Right atrium auricular region (tissue), 2 donors: Measurements from ENCODE around the gene MYL5. TPM values are rescaled to one million over a fixed set of nuclear protein-coding genes. Genes with fewer than 3 reads are reported as not detected.

ENCODE experiments used
- DNase-seq: peaks from one replicate; pipeline ENCODE4 v3.0.0-alpha.2; 2019; ENCODE audit warnings: low spot score
- H3K27ac ChIP-seq, 2 donors: fragments of 200-600 bp; sonication (generic); 1 replicate in 1 of 2; 2 replicates in 1 of 2; pipeline ENCODE4 v1.5.1; 2016 to 2019
- H3K27me3 ChIP-seq, 2 donors: fragments of 200-600 bp; sonication (generic); one replicate each; pipeline versions ENCODE4 v1.5.1 to v1.6.0; 2017 to 2019
- H3K36me3 ChIP-seq: fragments of 200-600 bp; sonication (generic); one replicate; pipeline ENCODE4 v1.5.1; 2016
- H3K4me1 ChIP-seq, 2 donors: fragments of 200-600 bp; sonication (generic); one replicate each; pipeline versions ENCODE4 v1.5.1 to v1.6.0; 2017 to 2019
- H3K4me3 ChIP-seq, 2 donors: fragments of 200-600 bp; sonication (generic); 1 replicate in 1 of 2; 2 replicates in 1 of 2; pipeline ENCODE4 v1.5.1; 2017 to 2019; ENCODE audit warnings: mild to moderate bottlenecking in 1 of 2, moderate library complexity in 1 of 2
- H3K9me3 ChIP-seq, 2 donors: fragments of 200-600 bp; sonication (generic); one replicate each; pipeline ENCODE4 v1.5.1; 2019
- total RNA-seq, 2 donors: library from RNA; depleted of rRNA; stranded (reverse); fragments of >200 nt; gene quantifications; one replicate each; pipeline ENCODE4 v1.1.0, GENCODE V29; 2016
- TF ChIP-seq, protein P1 (sequence below), 2 donors: fragments of 200-600 bp; sonication (generic); IDR thresholded peaks; one replicate each; pipeline ENCODE4 v1.5.1; 2019; ENCODE audit warnings: antibody characterized with exemption in 2 of 2

Gene MYL5
- total RNA-seq, 2 donors from 2014 or later = 3.2 to 3.6 TPM

DNA sequence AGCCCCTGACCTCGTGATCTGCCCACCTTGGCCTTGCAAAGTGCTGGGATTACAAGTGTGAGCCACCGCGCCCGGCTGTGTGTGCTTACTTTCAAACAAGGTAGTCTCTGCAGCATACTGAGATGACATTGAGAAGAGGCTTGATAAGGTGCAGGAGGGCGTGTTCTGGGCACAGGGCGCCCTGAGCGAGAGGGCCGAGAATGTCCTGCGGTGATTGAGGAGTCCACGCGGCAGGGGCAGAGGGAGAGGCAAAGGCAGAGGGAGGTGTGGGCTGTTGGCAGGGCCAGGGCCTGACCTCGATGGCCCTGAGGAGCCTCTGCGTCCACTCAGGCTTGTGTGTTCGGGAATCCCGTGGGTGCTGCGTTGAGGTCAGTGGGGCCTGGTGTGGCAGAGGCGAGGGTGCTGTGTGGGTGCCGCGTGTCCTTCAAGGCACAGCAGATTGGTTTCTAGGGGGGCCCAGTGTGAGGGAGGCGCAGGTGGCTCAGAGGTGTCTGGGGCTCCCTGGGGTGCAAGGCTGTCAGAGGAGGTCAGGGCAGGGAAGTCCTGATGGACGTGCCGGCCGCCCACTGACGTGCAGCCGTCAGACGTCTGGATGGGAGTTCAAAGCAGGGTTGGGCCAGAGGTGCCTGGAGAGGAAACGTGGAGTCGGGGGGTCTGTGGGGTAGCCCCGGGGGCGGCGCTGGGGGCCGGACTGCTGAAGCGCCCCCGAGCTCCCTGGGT, 43.4 kb downstream of the MYL5 start:
- H3K4me1 ChIP-seq = peaks cover 0 to 34% of the 10 kb centered on the region in 2 donors
- no peaks in the 10 kb centered on the region for H3K9me3 ChIP-seq
- TF ChIP-seq, protein P1, sequence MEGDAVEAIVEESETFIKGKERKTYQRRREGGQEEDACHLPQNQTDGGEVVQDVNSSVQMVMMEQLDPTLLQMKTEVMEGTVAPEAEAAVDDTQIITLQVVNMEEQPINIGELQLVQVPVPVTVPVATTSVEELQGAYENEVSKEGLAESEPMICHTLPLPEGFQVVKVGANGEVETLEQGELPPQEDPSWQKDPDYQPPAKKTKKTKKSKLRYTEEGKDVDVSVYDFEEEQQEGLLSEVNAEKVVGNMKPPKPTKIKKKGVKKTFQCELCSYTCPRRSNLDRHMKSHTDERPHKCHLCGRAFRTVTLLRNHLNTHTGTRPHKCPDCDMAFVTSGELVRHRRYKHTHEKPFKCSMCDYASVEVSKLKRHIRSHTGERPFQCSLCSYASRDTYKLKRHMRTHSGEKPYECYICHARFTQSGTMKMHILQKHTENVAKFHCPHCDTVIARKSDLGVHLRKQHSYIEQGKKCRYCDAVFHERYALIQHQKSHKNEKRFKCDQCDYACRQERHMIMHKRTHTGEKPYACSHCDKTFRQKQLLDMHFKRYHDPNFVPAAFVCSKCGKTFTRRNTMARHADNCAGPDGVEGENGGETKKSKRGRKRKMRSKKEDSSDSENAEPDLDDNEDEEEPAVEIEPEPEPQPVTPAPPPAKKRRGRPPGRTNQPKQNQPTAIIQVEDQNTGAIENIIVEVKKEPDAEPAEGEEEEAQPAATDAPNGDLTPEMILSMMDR (IDR thresholded peaks at IDR 0.05) = no peak
- H3K27me3 ChIP-seq = no peaks in the 10 kb centered on the region
- no peak overlapping the region for H3K27ac ChIP-seq
- no peak overlapping the region for H3K4me3 ChIP-seq
- no peaks in the 10 kb centered on the region for H3K36me3 ChIP-seq
- DNase-seq = no peak

DNA sequence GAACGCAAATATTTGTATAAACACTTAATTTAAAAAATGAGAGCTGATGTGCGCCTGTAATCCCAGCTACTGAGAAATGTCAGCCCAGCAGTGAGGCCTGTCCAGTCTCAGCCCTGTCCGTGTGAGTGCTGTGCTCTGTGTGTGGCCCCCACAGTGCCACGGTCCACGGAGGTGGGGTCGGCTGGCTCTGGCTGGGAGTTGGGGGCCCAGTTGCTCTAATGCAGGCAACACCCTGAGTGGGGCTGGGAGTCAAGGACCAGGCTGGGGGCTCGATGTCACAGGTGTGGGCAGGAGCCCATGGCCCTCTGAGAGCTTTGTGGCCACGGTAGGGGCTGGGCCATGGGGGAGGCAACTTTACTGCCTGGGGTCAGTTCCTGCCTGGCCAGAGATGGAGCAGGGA, 44.1 kb downstream of the MYL5 start:
- peaks cover 3% of the 10 kb centered on the region for H3K36me3 ChIP-seq
- DNase-seq = no peak
- no peaks in the 10 kb centered on the region for H3K27me3 ChIP-seq
- no peak overlapping the region for H3K27ac ChIP-seq
- no peak overlapping the region for H3K4me3 ChIP-seq
- no peaks in the 10 kb centered on the region for H3K9me3 ChIP-seq
- TF ChIP-seq, protein P1 (IDR thresholded peaks at IDR 0.05) = no peak
- peaks cover 0 to 38% of the 10 kb centered on the region in 2 donors for H3K4me1 ChIP-seq

DNA sequence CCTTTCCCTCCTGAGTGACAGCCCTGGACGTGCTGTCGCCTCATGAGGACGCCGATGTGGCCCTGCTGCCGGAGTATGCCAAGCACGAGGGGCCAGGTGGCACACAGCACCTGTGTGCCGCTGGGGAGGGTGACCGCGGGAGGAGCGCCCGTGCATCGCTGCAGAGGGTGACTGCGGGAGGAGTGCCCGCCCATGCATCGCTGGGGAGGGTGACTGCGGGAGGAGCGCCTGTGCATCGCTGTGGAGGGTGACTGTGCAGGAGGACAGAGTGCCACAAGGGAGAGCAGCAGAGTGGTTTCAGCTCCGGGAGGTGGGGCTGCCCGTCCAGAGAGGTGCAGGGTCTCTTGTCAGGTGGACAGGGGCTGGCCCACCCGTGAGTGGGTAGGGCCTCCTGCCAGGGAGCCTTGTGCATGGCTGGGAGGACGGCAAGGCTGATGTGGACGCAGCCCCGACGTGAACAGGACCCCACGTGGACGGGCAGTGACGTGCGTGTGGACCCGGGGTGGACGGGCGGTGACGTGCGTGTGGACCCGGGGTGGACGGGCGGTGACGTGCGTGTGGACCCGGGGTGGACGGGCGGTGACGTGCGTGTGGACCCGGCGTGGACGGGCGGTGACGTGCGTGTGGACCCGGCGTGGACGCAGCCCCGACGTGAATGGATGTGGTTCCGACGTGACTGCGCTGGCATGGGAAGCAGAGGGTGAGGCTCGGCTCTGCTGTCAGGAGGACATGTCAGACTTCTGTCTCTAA, 45.9 kb downstream of the MYL5 start:
- peaks cover 0 to 41% of the 10 kb centered on the region in 2 donors for H3K4me1 ChIP-seq
- TF ChIP-seq, protein P1 (IDR thresholded peaks at IDR 0.05) = no peak
- no peaks in the 10 kb centered on the region for H3K9me3 ChIP-seq
- DNase-seq = no peak
- H3K27ac ChIP-seq = no peak overlapping the region
- H3K36me3 ChIP-seq = peaks cover 3% of the 10 kb centered on the region
- H3K4me3 ChIP-seq = no peak overlapping the region
- no peaks in the 10 kb centered on the region for H3K27me3 ChIP-seq

DNA sequence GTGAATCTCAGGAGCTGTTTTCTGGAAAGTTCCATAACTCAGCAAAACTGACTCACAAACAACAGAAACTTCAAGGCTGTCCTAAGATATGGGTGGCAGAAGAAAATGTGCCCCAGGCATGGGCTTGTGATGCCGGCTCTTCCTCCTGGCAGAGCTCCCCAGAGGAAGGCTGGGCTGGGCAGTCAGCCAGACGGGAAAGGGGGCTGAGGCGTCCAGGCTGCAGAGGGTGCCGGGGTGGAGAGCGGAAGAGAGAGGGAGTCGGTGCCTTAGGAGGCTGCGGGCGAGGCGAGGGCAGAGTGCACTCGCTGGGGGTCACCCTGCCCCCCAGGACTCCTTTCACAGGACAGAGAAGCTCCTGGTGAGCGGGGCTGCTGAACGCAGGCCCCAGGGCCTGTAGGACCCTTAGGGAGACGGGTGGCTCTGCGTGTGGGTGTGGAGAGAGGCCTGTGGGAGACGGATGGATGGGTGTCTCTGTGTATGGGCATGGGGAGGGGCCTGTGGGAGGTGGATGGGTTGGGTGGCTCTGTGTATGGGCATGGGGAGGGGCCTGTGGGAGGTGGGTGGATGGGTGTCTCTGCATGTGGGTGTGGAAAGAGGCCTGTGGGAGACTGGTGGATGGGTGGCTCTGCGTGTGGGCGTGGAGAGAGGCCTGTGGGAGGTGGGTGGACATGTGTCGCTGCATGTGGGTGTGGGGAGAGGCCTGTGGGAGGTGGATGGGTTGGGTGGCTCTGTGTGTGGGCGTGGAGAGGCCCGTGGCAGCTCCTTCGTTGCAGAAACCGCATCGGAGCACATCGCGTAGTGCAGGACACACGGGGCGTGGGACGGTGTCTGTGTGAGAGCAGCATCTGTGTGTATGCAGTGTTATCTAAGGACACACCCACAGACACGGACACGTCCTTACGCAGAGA, 47.2 kb downstream of the MYL5 start:
- Histone ChIP-seq H3K36me3 (peaks cover 3% of the 10 kb centered on the region), H3K27ac (peak overlapping the region; percentile 43 to 66), H3K4me1 (peaks cover 0 to 49% of the 10 kb centered on the region in 2 donors), H3K9me3 (no peaks in the 10 kb centered on the region), H3K4me3 (no peak overlapping the region), H3K27me3 (no peaks in the 10 kb centered on the region)
- no peak for DNase-seq
- TF ChIP-seq, protein P1 (IDR thresholded peaks at IDR 0.05) = no peak

DNA sequence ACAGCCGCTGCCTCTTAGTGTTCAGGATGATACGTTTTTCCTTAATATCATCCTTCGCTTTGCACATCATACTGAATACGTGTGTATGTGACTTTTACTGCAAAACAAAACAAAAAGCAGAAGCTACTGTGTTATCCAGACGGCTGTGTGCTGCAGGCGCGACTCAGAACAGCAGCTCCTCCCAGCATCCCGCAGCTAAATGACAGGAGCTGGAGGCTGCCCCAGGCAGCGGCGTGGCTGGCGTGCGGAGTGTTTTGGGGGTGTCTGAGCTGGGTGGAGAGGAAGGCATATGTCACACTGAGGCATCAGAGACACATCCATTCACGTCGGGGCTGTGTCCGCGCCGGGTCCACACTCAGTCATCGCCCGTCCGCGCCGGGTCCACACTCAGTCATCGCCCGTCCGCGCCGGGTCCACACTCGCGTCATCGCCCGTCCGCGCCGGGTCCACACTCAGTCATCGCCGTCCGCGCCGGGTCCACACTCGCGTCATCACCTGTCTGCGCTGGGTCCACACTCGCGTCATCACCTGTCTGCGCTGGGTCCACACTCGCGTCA, 47.9 kb downstream of the MYL5 start:
- Histone ChIP-seq H3K27me3 (no peaks in the 10 kb centered on the region), H3K36me3 (peaks cover 3% of the 10 kb centered on the region), H3K4me1 (peaks cover 0 to 52% of the 10 kb centered on the region in 2 donors), H3K27ac (no peak overlapping the region), H3K9me3 (no peaks in the 10 kb centered on the region), H3K4me3 (no peak overlapping the region)
- TF ChIP-seq, protein P1 (IDR thresholded peaks at IDR 0.05) = no peak
- DNase-seq = no peak
